SK-N-SH (cell line): ENCODE measurements around the gene TBL1X. TPM values are rescaled to one million over a fixed set of nuclear protein-coding genes. Genes with fewer than 3 reads are reported as not detected.

Experiments
- CTCF ChIA-PET: fragments of 300-600, 350-600 bp; formaldehyde crosslinking; extraction: SDS; loops from one replicate; lab custom pipeline; 2021; lab: Yijun Ruan, JAX
- POLR2A ChIA-PET: fragments of 350-600 bp; sonication (Branson Sonifier 250); formaldehyde crosslinking; extraction: SDS; loops from one replicate; lab custom pipeline; 2020; ENCODE audit warnings: antibody characterized with exemption, inconsistent platforms; lab: Yijun Ruan, JAX
- DNase-seq: peaks from one replicate; pipeline ENCODE4 v3.0.0; 2012
- H2AFZ ChIP-seq: fragments of 200-600 bp; sonication (generic); 2 replicates; pipeline ENCODE4 v1.8.1; 2016; ENCODE audit warnings: antibody characterized with exemption, mild to moderate bottlenecking, low read depth
- H3F3A ChIP-seq: fragments of 200-600 bp; sonication (generic); replicated peaks from 2 replicates; pipeline ENCODE3; 2016; ENCODE audit warnings: antibody characterized with exemption, mild to moderate bottlenecking; ENCODE audit not compliant: insufficient read depth
- H3K27ac ChIP-seq, 2 experiments: fragments of 200-500 bp in 1 of 2; fragments of 200-600 bp in 1 of 2; sonication (Bioruptor generic) in 1 of 2; sonication (generic), shearing (Covaris generic) in 1 of 2; 2 replicates each; pipeline versions ENCODE4 v1.5.1 to v1.6.1; 2014 to 2016; ENCODE audit warnings: low read depth in 2 of 2, inconsistent platforms in 1 of 2, low read length in 1 of 2, mild to moderate bottlenecking in 1 of 2, mixed read lengths in 1 of 2
- H3K27me3 ChIP-seq: fragments of 200-600 bp; sonication (generic), shearing (Covaris generic); 2 replicates; pipeline ENCODE4 v1.6.1; 2016; ENCODE audit warnings: mixed run types; ENCODE audit not compliant: insufficient read depth
- H3K36me3 ChIP-seq, 2 experiments: fragments of 200-500 bp in 1 of 2; fragments of 200-600 bp in 1 of 2; sonication (Bioruptor generic) in 1 of 2; sonication (generic) in 1 of 2; replicated peaks in 1 of 2; 2 replicates each; pipeline versions ENCODE3 to v1.5.1; 2014 to 2016; ENCODE audit warnings: low read length in 1 of 2, mild to moderate bottlenecking in 1 of 2; ENCODE audit not compliant: insufficient read depth in 2 of 2, control insufficient read depth in 1 of 2
- H3K4me1 ChIP-seq, 2 experiments: fragments of 200-500 bp in 1 of 2; fragments of 200-600 bp in 1 of 2; sonication (Bioruptor generic) in 1 of 2; sonication (generic), shearing (Covaris generic) in 1 of 2; 2 replicates each; pipeline versions ENCODE4 v1.5.1 to v1.6.1; 2014 to 2016; ENCODE audit warnings: low read depth in 1 of 2, low read length in 1 of 2, mixed run types in 1 of 2; ENCODE audit not compliant: insufficient read depth in 2 of 2, control insufficient read depth in 1 of 2
- H3K4me2 ChIP-seq: fragments of 200-600 bp; sonication (generic), shearing (Covaris generic); 2 replicates; pipeline ENCODE4 v1.6.1; 2017; ENCODE audit warnings: mixed run types
- H3K4me3 ChIP-seq, 2 experiments: fragments of 200-500 bp in 1 of 2; fragments of 200-600 bp in 1 of 2; sonication (Bioruptor generic) in 1 of 2; sonication (generic), shearing (Covaris generic) in 1 of 2; 2 replicates each; pipeline versions ENCODE4 v1.5.1 to v1.8.1; 2014 to 2016; ENCODE audit warnings: low read depth in 2 of 2, inconsistent platforms in 1 of 2, low read length in 1 of 2, mild to moderate bottlenecking in 1 of 2, mixed read lengths in 1 of 2, moderate library complexity in 1 of 2
- H3K79me2 ChIP-seq: fragments of 200-600 bp; sonication (generic); 2 replicates; pipeline ENCODE4 v1.8.1; 2017; ENCODE audit warnings: mild to moderate bottlenecking; ENCODE audit not compliant: insufficient read depth
- H3K9ac ChIP-seq: fragments of 200-600 bp; sonication (generic); 2 replicates; pipeline ENCODE4 v1.6.1; 2017; ENCODE audit warnings: mixed run types
- H3K9me2 ChIP-seq: fragments of 200-600 bp; sonication (generic); 2 replicates; pipeline ENCODE4 v1.6.1; 2017; ENCODE audit warnings: mixed run types
- H3K9me3 ChIP-seq: fragments of 200-600 bp; sonication (generic); 2 replicates; pipeline ENCODE4 v1.6.1; 2017; ENCODE audit warnings: mixed run types, mild to moderate bottlenecking, moderate library complexity
- H4K20me1 ChIP-seq: fragments of 200-600 bp; sonication (generic); 2 replicates; pipeline ENCODE4 v1.6.1; 2017; ENCODE audit warnings: mild to moderate bottlenecking, mixed run types; ENCODE audit not compliant: insufficient read depth
- CHD2 ChIP-seq: fragments of 150-350 bp; IDR thresholded peaks from 2 replicates; pipeline ENCODE4 v1.6.1; 2018; ENCODE audit warnings: low read length; ENCODE audit not compliant: partially characterized antibody
- EP300 ChIP-seq, 2 experiments: IDR thresholded peaks; 2 replicates each; pipeline versions ENCODE4 v1.4.0 to v1.6.1; 2012; ENCODE audit warnings: borderline replicate concordance in 1 of 2, low read depth in 1 of 2, low read length in 1 of 2
- FOSL2 ChIP-seq: IDR thresholded peaks from 2 replicates; pipeline ENCODE4 v1.4.0; 2012; ENCODE audit warnings: low read depth, mild to moderate bottlenecking, moderate library complexity, borderline replicate concordance
- FOXJ3 ChIP-seq: sonication (generic); formaldehyde crosslinking; IDR thresholded peaks from 2 replicates; pipeline ENCODE4 v1.5.1; 2020; ENCODE audit warnings: mild to moderate bottlenecking, missing genetic modification reagents
- GABPA ChIP-seq: IDR thresholded peaks from 2 replicates; pipeline ENCODE4 v1.4.0; 2012; ENCODE audit warnings: low read depth, mild to moderate bottlenecking
- GATA2 ChIP-seq: sonication (generic); formaldehyde crosslinking; IDR thresholded peaks from 2 replicates; pipeline ENCODE4 v1.5.0; 2020; ENCODE audit warnings: mild to moderate bottlenecking, missing genetic modification reagents
- MXI1 ChIP-seq: IDR thresholded peaks from 2 replicates; pipeline ENCODE4 v1.6.1; 2012; ENCODE audit warnings: mild to moderate bottlenecking, low read depth, low read length, improper control_type of control experiment
- NFIC ChIP-seq: IDR thresholded peaks from 2 replicates; pipeline ENCODE4 v1.4.0; 2012; ENCODE audit warnings: borderline replicate concordance
- NRF1 ChIP-seq: IDR thresholded peaks from 2 replicates; pipeline ENCODE4 v1.6.1; 2012; ENCODE audit warnings: low read depth, mild to moderate bottlenecking, low read length
- POLR2AphosphoS5 ChIP-seq: IDR thresholded peaks from 2 replicates; pipeline ENCODE4 v1.6.1; 2012; ENCODE audit warnings: low read depth, low read length
- RAD21 ChIP-seq: IDR thresholded peaks from 2 replicates; pipeline ENCODE4 v1.6.1; 2012; ENCODE audit warnings: mild to moderate bottlenecking, low read length
- RCOR1 ChIP-seq: fragments of 150-350 bp; IDR thresholded peaks from 2 replicates; pipeline ENCODE4 v1.6.1; 2017; ENCODE audit warnings: antibody characterized with exemption, low read length
- RFX5 ChIP-seq: IDR thresholded peaks from 2 replicates; pipeline ENCODE4 v1.6.1; 2012; ENCODE audit warnings: mild to moderate bottlenecking, improper control_type of control experiment, low read length
- RXRA ChIP-seq: IDR thresholded peaks from 2 replicates; pipeline ENCODE4 v1.4.0; 2012; ENCODE audit warnings: low read depth, mild to moderate bottlenecking, borderline replicate concordance
- SIN3A ChIP-seq: IDR thresholded peaks from 2 replicates; pipeline ENCODE4 v1.6.1; 2012; ENCODE audit warnings: low read depth, mild to moderate bottlenecking, low read length, moderate library complexity, borderline replicate concordance
- SMC3 ChIP-seq: IDR thresholded peaks from 2 replicates; pipeline ENCODE4 v1.6.1; 2012; ENCODE audit warnings: low read depth, low read length, improper control_type of control experiment
- YY1 ChIP-seq: IDR thresholded peaks from 2 replicates; pipeline ENCODE4 v1.4.0; 2012; ENCODE audit warnings: low read depth, mild to moderate bottlenecking
- WGBS: methylation state at CpG from one replicate; pipeline ENCODE4 v1.1.6; 2017; ENCODE audit warnings: low lambda C conversion rate; 5-methylcytosine and 5-hydroxymethylcytosine counted together
- polyA plus RNA-seq, 3 experiments: library from polyadenylated mRNA; depleted of rRNA; stranded (reverse); fragments of >200 nt; gene quantifications; 2 replicates each; pipeline ENCODE4 v1.2.3, GENCODE V29; 2012
- TF ChIP-seq, protein P1 (sequence below): fragments of 150-350 bp; IDR thresholded peaks from 2 replicates; pipeline ENCODE4 v1.6.1; 2017; ENCODE audit warnings: antibody characterized with exemption, low read length, low read depth, borderline replicate concordance
- TF ChIP-seq, protein P2 (sequence below): IDR thresholded peaks from 2 replicates; pipeline ENCODE4 v1.4.0; 2012; ENCODE audit warnings: low read depth, borderline replicate concordance
- TF ChIP-seq, protein P3 (sequence below): IDR thresholded peaks from 2 replicates; pipeline ENCODE4; 2012
- TF ChIP-seq, protein P4 (sequence below): IDR thresholded peaks from 2 replicates; pipeline ENCODE4 v1.4.0; 2012; ENCODE audit warnings: low read depth

Gene TBL1X
- polyA plus RNA-seq, 1 of the 3 experiments (the other 2 are of a cell fraction): 10.6 TPM

DNA sequence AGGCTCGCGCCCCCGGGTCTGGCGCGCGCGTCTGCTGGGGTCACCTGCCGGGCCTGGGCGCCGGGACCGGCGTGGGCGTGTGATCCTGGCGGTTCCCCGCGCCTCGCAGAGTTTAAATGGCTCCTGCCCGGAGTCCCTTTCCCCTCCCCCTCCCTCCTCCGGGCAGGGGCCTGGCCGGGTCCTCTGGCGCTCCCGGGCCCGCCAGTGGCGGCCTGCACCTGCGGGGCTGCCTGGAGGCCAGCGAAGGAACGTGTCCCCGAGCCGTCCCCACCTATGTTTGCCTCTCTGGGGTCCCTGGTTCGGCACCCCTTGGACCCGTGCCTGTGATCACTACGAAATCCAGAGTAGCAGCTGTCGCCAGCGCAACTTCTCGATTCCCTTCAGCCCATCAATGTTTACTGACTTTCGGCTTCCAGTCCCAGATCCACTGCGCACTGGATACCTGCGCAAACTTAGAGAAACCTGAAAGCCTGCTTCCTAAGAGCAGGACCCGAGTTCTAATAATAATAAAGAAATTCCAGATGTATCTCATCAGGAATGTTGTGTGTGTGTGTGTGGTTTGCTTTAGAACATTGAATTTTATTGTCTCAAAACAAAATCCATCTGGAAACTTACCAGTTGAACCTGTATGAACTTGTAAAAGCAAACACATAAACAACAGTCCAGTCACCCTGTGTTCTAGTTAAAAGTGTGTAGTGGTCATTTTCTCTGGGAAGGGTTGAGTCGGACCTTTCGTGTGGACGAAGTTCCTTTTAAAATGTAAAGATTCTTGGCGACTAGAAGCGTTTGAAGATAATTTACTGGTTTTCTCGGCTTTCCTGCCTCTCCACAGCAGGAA is 322.2 kb downstream of the TBL1X start:
- Histone ChIP-seq H3K27ac (no peak overlapping the region), H2AFZ (no peak overlapping the region), H3K4me1 (no peaks in the 10 kb centered on the region; a peak in 1 of 4 replicates), H3K36me3 (no peaks in the 10 kb centered on the region), H4K20me1 (no peaks in the 10 kb centered on the region), H3K4me3 (peak overlapping the region in 1 of 2 experiments; percentile 39; a peak in 3 of 4 replicates), H3K9ac (no peak overlapping the region), H3K4me2 (no peak overlapping the region), H3F3A (no peaks in the 10 kb centered on the region), H3K79me2 (no peaks in the 10 kb centered on the region), H3K9me3 (no peaks in the 10 kb centered on the region), H3K27me3 (peaks cover 37% of the 10 kb centered on the region), H3K9me2 (no peaks in the 10 kb centered on the region)
- DNase-seq: peak; percentile 51
- ChIA-PET CTCF (no interaction called here), POLR2A (no interaction called here)
- 25% methylated on average over 28 of the region's 45 CpGs for WGBS
- TF ChIP-seq, protein P1, sequence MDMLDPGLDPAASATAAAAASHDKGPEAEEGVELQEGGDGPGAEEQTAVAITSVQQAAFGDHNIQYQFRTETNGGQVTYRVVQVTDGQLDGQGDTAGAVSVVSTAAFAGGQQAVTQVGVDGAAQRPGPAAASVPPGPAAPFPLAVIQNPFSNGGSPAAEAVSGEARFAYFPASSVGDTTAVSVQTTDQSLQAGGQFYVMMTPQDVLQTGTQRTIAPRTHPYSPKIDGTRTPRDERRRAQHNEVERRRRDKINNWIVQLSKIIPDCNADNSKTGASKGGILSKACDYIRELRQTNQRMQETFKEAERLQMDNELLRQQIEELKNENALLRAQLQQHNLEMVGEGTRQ: no peak
- TF ChIP-seq GABPA: no peak
- TF ChIP-seq RCOR1: no peak
- TF ChIP-seq SIN3A: no peak
- no peak for TF ChIP-seq RFX5
- TF ChIP-seq NFIC: no peak
- TF ChIP-seq FOSL2: no peak
- no peak for TF ChIP-seq FOXJ3 (CRISPR knock-in tag)
- TF ChIP-seq, protein P2, sequence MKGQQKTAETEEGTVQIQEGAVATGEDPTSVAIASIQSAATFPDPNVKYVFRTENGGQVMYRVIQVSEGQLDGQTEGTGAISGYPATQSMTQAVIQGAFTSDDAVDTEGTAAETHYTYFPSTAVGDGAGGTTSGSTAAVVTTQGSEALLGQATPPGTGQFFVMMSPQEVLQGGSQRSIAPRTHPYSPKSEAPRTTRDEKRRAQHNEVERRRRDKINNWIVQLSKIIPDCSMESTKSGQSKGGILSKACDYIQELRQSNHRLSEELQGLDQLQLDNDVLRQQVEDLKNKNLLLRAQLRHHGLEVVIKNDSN: no peak
- no peak for TF ChIP-seq CHD2
- TF ChIP-seq YY1: no peak
- TF ChIP-seq, protein P3, sequence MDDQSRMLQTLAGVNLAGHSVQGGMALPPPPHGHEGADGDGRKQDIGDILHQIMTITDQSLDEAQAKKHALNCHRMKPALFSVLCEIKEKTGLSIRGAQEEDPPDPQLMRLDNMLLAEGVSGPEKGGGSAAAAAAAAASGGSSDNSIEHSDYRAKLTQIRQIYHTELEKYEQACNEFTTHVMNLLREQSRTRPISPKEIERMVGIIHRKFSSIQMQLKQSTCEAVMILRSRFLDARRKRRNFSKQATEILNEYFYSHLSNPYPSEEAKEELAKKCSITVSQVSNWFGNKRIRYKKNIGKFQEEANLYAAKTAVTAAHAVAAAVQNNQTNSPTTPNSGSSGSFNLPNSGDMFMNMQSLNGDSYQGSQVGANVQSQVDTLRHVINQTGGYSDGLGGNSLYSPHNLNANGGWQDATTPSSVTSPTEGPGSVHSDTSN: no peak
- TF ChIP-seq MXI1: no peak
- TF ChIP-seq NRF1: no peak

DNA sequence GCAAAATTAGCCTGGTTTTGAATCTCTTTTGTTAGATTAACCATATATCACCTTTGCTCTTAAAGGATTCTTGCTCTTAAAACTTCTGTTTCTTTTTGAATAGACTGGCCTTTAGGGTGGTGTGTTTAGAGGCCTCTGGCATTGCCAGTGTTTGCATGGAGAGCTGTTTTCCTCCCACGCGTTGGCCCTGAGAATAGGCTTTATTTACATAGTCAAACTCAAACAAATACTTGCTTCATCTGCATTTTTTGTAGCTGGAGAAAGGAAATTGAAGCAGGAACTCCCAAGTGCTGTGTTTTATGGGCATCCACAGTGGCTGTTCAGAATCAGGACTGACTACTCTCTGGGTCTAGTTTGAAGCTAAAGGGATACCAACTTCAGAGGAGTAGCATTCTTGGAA is 324.1 kb downstream of the TBL1X start:
- H3K79me2 ChIP-seq: no peaks in the 10 kb centered on the region
- H3K27me3 ChIP-seq: peaks cover 32% of the 10 kb centered on the region
- no peak overlapping the region for H2AFZ ChIP-seq
- WGBS: 31% methylated on average over 2 of the region's 2 CpGs
- H3K9ac ChIP-seq: no peak overlapping the region
- no peak for DNase-seq
- H3K27ac ChIP-seq: no peak overlapping the region
- POLR2A ChIA-PET: no interaction called here
- H3K36me3 ChIP-seq: no peaks in the 10 kb centered on the region
- H3F3A ChIP-seq: no peaks in the 10 kb centered on the region
- no peaks in the 10 kb centered on the region for H4K20me1 ChIP-seq
- TF ChIP-seq, protein P2: no peak
- no peak for TF ChIP-seq RAD21
- no peak for TF ChIP-seq YY1
- TF ChIP-seq EP300 (IDR thresholded peaks at IDR 0.05; ENCODE audit: borderline replicate concordance in 1 of 2, low read depth in 1 of 2, low read length in 1 of 2): no peak
- no peak for TF ChIP-seq RXRA
- no peak for TF ChIP-seq GATA2 (CRISPR knock-in tag)
- TF ChIP-seq CHD2: no peak
- TF ChIP-seq RFX5: no peak
- TF ChIP-seq SMC3: no peak
- TF ChIP-seq, protein P4, sequence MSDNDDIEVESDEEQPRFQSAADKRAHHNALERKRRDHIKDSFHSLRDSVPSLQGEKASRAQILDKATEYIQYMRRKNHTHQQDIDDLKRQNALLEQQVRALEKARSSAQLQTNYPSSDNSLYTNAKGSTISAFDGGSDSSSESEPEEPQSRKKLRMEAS: no peak
- TF ChIP-seq MXI1: no peak
- no peak for TF ChIP-seq GABPA
- TF ChIP-seq NRF1: no peak
- TF ChIP-seq POLR2AphosphoS5: no peak
- H3K4me2 ChIP-seq: no peak overlapping the region
- CTCF ChIA-PET: no interaction called here
- no peaks in the 10 kb centered on the region for H3K9me3 ChIP-seq
- H3K9me2 ChIP-seq: no peaks in the 10 kb centered on the region
- H3K4me3 ChIP-seq: no peak overlapping the region
- H3K4me1 ChIP-seq: no peaks in the 10 kb centered on the region; a peak in 1 of 4 replicates
